ENCODE measurements around the gene GANAB. TPM values are rescaled to one million over a fixed set of nuclear protein-coding genes. Genes with fewer than 3 reads are reported as not detected.

GANAB gene
- total and polyA plus RNA-seq, 2 experiments from 2014 or later: 224 to 312 TPM

DNA sequence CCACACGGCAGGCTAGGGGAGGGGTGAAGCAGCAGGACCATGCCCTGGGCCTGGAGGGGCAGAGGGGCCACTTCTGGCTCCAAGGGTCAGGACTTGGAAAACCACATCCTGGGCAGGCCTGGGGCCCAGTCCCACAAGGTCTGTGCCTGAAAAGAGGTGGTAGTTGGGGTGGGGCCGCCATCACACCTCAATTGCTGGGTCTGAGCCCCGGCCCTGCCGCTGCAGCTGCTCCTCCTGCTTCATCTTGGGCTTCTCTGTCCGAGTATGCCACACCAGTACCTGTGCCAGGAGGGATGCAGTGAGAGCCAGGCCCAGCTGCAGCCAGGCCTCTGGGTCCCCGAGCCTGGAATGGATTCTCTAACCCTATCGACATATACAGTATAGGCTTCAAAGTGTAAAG is 30.9 kb downstream of the GANAB start:
- no peak overlapping the region for H3K27ac ChIP-seq
- no peak overlapping the region for H3K9ac ChIP-seq
- H3K27me3 ChIP-seq (replicated peaks; ENCODE audit: insufficient read depth): no peaks in the 10 kb centered on the region
- no peaks in the 10 kb centered on the region for H3K9me2 ChIP-seq (ENCODE audit: insufficient read depth)
- peaks cover 12% of the 10 kb centered on the region for H3K4me1 ChIP-seq (ENCODE audit: insufficient read depth)
- H3K4me3 ChIP-seq: no peak overlapping the region
- peaks cover 33% of the 10 kb centered on the region for H3K79me2 ChIP-seq (ENCODE audit: insufficient read depth)
- WGBS, 2 experiments (ENCODE audit: low coverage in 1 of 2, low lambda C conversion rate in 2 of 2, missing lambda C conversion rate in 2 of 2): 79 to 81% methylated on average over 7 of the region's 7 CpGs
- DNase-seq: no peak
- H3K4me2 ChIP-seq (ENCODE audit: unreplicated experiment): no peak overlapping the region
- TF ChIP-seq EZH2 (IDR thresholded peaks at IDR 0.05; ENCODE audit: insufficient read depth, poor library complexity, severe bottlenecking): no peak
- no peak for TF ChIP-seq EZH2phosphoT487 (IDR thresholded peaks at IDR 0.05; ENCODE audit: insufficient read depth, low read depth)
- H2AFZ ChIP-seq: no peak overlapping the region
- in situ Hi-C loops (cut with MboI): no loop called here
- H3F3A ChIP-seq (ENCODE audit: insufficient read depth): peaks cover 10% of the 10 kb centered on the region
- no peaks in the 10 kb centered on the region for H4K20me1 ChIP-seq (ENCODE audit: insufficient read depth)
- no peaks in the 10 kb centered on the region for H3K36me3 ChIP-seq (ENCODE audit: low read depth)
- no peaks in the 10 kb centered on the region for H3K9me3 ChIP-seq (ENCODE audit: low read depth)

DNA sequence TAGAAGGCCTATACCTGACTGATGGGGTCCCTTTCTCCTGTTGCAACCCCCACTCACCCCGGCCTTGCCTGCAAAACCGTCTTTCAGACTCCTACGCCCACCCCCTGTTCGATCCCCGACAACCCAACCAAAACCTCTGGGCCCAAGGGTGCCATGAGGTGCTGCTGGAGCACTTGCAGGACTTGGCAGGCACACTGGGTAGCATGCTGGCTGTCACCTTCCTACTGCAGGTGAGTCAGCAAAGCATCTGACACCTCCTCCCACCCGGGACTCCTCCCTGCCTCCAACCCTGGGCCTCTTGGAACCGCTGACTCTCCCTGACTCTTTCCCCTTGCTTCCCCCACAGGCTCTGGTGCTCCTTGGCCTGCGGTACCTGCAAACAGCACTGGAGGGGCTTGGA is 32.1 kb downstream of the GANAB start:
- Histone ChIP-seq H2AFZ (no peak overlapping the region), H3K9me2 (ENCODE audit: insufficient read depth) (no peaks in the 10 kb centered on the region), H3K4me3 (no peak overlapping the region), H3K9ac (no peak overlapping the region), H3K36me3 (ENCODE audit: low read depth) (no peaks in the 10 kb centered on the region), H3F3A (ENCODE audit: insufficient read depth) (peaks cover 9% of the 10 kb centered on the region; the same call in 1 of the 2 replicates), H3K9me3 (ENCODE audit: low read depth) (no peaks in the 10 kb centered on the region), H3K27ac (no peak overlapping the region), H3K27me3 (replicated peaks; ENCODE audit: insufficient read depth) (no peaks in the 10 kb centered on the region), H4K20me1 (ENCODE audit: insufficient read depth) (no peaks in the 10 kb centered on the region), H3K4me2 (ENCODE audit: unreplicated experiment) (no peak overlapping the region), H3K4me1 (ENCODE audit: insufficient read depth) (peaks cover 5% of the 10 kb centered on the region; the same call in 1 of the 2 replicates), H3K79me2 (ENCODE audit: insufficient read depth) (peaks cover 33% of the 10 kb centered on the region)
- 74 to 78% methylated on average over 8 of the region's 8 CpGs for WGBS, 2 experiments (ENCODE audit: low coverage in 1 of 2, low lambda C conversion rate in 2 of 2, missing lambda C conversion rate in 2 of 2)
- peak; percentile 63 for DNase-seq
- TF ChIP-seq EZH2 (IDR thresholded peaks at IDR 0.05; ENCODE audit: insufficient read depth, poor library complexity, severe bottlenecking): no peak
- TF ChIP-seq EZH2phosphoT487 (IDR thresholded peaks at IDR 0.05; ENCODE audit: insufficient read depth, low read depth): no peak
- in situ Hi-C loops (cut with MboI): no loop called here

DNA sequence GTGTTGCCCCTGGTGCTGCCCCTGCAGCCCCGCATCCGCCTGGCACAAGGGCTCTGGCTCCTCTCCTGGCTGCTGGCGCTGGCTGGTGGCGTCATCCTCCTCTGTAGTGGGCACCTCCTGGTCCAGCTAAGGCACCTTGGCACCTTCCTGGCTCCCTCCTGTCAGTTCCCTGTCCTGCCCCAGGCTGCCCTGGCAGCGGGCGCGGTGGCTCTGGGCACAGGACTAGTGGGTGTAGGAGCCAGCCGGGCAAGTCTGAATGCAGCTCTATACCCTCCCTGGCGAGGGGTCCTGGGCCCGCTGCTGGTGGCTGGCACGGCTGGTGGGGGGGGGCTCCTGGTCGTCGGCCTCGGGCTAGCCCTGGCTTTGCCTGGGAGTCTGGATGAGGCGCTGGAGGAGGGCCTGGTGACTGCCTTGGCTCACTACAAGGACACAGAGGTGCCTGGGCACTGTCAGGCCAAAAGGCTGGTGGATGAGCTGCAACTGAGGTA is 33.1 kb downstream of the GANAB start:
- H3K4me3 ChIP-seq: no peak overlapping the region
- in situ Hi-C loops (cut with MboI): no loop called here
- no peaks in the 10 kb centered on the region for H3K36me3 ChIP-seq (ENCODE audit: low read depth)

DNA sequence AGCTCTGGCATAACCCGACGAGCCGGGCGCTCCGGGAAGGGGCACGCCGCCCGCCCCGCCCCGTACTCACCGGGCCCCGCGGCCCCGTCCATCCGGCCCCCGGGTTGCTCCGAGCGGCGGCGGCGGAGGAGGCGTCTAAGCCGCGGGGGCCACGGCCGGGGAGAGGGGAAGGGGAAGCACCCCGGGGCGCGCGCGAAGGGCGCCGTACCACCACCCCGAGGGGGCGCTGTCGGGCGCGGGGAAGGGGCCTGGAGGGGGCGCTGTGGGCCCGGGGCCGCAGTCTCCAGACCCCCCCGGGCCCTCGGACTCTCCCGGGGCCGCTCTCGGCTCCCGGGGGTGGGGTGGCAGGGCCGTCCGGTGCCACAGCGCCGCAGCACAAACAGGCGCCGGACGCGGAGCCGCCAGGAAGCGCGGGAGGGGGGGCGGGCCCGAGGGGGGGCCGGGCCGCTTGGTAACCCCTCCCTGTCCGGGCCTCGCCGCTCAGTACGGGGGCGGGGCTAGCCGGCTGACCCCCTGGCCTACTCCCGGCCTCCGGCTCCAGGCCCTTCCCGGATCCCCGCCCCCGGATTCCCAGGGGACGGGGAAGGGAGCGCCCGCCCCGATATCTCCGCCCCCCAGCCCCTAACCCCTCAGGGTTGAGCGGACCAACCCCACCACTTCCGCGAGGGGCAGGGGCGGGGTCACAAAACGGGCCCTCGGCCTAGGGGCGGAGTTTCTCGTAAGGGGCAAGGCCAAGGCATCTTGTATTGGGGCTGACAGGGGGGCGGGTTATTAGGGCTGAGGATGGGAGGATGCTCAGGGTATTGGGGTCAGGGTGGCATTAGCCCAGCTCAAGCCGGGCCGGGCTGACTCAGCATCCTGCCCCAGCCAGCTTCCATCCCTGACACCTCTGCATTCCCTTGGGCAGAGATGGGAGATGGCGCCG is 33.8 kb downstream of the GANAB start, which contains the start of the genes EML3 and ROM1:
TSS of gene EML3 (minus strand) at position 410 of the 925 bp plus-strand sequence. CDS start at position 92, 318 bp downstream.
TSS of gene ROM1 (plus strand) at position 892 of the 925 bp plus-strand sequence. CDS start at position 917, 25 bp downstream.
- Histone ChIP-seq H3K36me3 (ENCODE audit: low read depth) (peaks cover 3% of the 10 kb centered on the region; the same call in 1 of the 2 replicates), H3K4me3 (peak within 1 kb of the TSS; percentile 83), H3K9me3 (ENCODE audit: low read depth) (no peaks in the 10 kb centered on the region), H3K79me2 (ENCODE audit: insufficient read depth) (peaks cover 30% of the 10 kb centered on the region), H3K27ac (peak within 1 kb of the TSS; percentile 67), H3K4me1 (ENCODE audit: insufficient read depth) (peaks cover 5% of the 10 kb centered on the region; the same call in 1 of the 2 replicates), H3K4me2 (ENCODE audit: unreplicated experiment) (peak within 1 kb of the TSS; percentile 79), H3K9ac (peak within 1 kb of the TSS; percentile 82), H3K9me2 (ENCODE audit: insufficient read depth) (no peaks in the 10 kb centered on the region), H3F3A (ENCODE audit: insufficient read depth) (peaks cover 9% of the 10 kb centered on the region; the same call in 1 of the 2 replicates), H3K27me3 (replicated peaks; ENCODE audit: insufficient read depth) (no peaks in the 10 kb centered on the region), H2AFZ (peak within 1 kb of the TSS; percentile 80), H4K20me1 (ENCODE audit: insufficient read depth) (no peaks in the 10 kb centered on the region)
- in situ Hi-C loops (cut with MboI): no loop called here
- no peak for TF ChIP-seq EZH2 (IDR thresholded peaks at IDR 0.05; ENCODE audit: insufficient read depth, poor library complexity, severe bottlenecking)
- no peak for TF ChIP-seq EZH2phosphoT487 (IDR thresholded peaks at IDR 0.05; ENCODE audit: insufficient read depth, low read depth)
- peak; percentile 87 for DNase-seq
- 0 to 6% methylated on average over 11 to 48 of the region's 91 CpGs for WGBS, 2 experiments (ENCODE audit: low coverage in 1 of 2, low lambda C conversion rate in 2 of 2, missing lambda C conversion rate in 2 of 2)

More for the DNA sequence above, 33.1 kb downstream of the GANAB start:
- Histone ChIP-seq H3K9me2 (ENCODE audit: insufficient read depth) (no peaks in the 10 kb centered on the region), H3K4me2 (ENCODE audit: unreplicated experiment) (no peak overlapping the region), H3K27me3 (replicated peaks; ENCODE audit: insufficient read depth) (no peaks in the 10 kb centered on the region), H2AFZ (peak overlapping the region; percentile 80), H4K20me1 (ENCODE audit: insufficient read depth) (no peaks in the 10 kb centered on the region), H3K27ac (peak overlapping the region; percentile 67), H3F3A (ENCODE audit: insufficient read depth) (peaks cover 9% of the 10 kb centered on the region; the same call in 1 of the 2 replicates), H3K9me3 (ENCODE audit: low read depth) (no peaks in the 10 kb centered on the region), H3K79me2 (ENCODE audit: insufficient read depth) (peaks cover 27% of the 10 kb centered on the region), H3K9ac (no peak overlapping the region), H3K4me1 (ENCODE audit: insufficient read depth) (peaks cover 5% of the 10 kb centered on the region; the same call in 1 of the 2 replicates)
- no peak for TF ChIP-seq EZH2phosphoT487 (IDR thresholded peaks at IDR 0.05; ENCODE audit: insufficient read depth, low read depth)
- no peak for TF ChIP-seq EZH2 (IDR thresholded peaks at IDR 0.05; ENCODE audit: insufficient read depth, poor library complexity, severe bottlenecking)
- peak; percentile 32 for DNase-seq
- WGBS, 2 experiments (ENCODE audit: low coverage in 1 of 2, low lambda C conversion rate in 2 of 2, missing lambda C conversion rate in 2 of 2): 36 to 37% methylated on average over 15 of the region's 15 CpGs
